Measurements from ENCODE around the gene CCDC88C. TPM values are rescaled to one million over a fixed set of nuclear protein-coding genes. Genes with fewer than 3 reads are reported as not detected.

CCDC88C gene
- total and polyA plus RNA-seq, 11 donors = 2.4 to 15.6 (median 4.8) TPM

DNA sequence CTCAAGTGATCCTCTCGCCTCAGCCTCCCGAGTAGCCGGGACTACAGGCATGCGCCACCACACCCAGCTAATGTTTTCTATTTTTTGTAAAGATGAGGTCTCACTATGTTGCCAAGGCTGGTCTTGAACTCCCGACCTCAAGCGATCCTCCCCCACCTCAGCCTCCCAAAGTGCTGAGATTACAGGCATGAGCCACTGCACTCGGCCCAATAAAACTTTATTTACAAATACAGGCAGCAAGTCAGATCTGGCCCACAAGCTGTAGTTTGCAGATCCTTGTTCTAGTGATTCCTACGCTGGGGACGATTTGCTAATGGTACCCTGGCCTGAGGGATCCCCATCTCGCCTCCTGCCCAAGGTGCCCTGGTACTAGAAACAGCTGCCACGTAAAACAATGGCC, 74.6 kb downstream of the CCDC88C start:
- WGBS, 4 donors = 92 to 98% (median 94%) methylated on average over 11 of the region's 11 CpGs
- Histone ChIP-seq H3K4me3 (no peak overlapping the region), H3K4me1 (peaks cover 0 to 10% (median 0%) of the 10 kb centered on the region in 12 donors), H3K27ac (no peak overlapping the region), H3K9me3 (no peaks in the 10 kb centered on the region), H3K36me3 (peaks cover 0 to 33% (median 0%) of the 10 kb centered on the region in 9 donors), H3K27me3 (no peaks in the 10 kb centered on the region)
- intact Hi-C loops (cut with DNase I) = no loop called here
- no peak for DNase-seq
- TF ChIP-seq CTCF (IDR thresholded peaks at IDR 0.05) = no peak
- TF ChIP-seq POLR2A (IDR thresholded peaks at IDR 0.05) = no peak
- no peak for ATAC-seq

DNA sequence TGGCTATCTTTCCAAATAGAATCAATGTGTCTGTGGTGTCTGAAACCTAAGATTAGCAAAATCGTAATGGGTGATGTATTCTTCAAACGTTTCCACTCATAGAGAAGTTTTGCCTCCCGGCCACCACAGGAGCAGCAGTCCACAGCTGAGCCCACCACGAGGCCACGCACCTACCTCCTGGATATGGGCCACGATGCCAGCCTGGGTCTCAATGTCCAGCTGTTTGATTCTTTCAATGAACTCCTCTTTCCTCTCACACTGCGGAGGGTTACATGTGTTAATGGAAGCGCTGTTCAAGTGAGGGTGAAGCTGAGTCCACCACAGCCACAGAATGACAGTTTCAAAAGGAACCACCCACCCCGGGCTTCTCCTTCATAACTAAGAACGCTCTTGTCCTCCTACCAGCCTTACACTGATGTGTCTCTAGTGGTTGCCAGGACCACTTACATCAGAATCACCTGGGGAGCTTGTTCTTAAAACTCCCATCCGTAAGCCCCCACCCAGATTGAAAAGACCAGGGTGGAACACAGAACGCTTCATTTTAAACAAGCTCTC, 75.3 kb downstream of the CCDC88C start:
- Histone ChIP-seq H3K36me3 (peaks cover 0 to 41% (median 0%) of the 10 kb centered on the region in 9 donors), H3K27me3 (no peaks in the 10 kb centered on the region), H3K27ac (no peak overlapping the region), H3K9me3 (no peaks in the 10 kb centered on the region), H3K4me3 (no peak overlapping the region), H3K4me1 (peaks cover 0 to 10% (median 0%) of the 10 kb centered on the region in 12 donors)
- TF ChIP-seq POLR2A (IDR thresholded peaks at IDR 0.05) = no peak
- TF ChIP-seq CTCF (IDR thresholded peaks at IDR 0.05) = no peak
- 87 to 90% (median 90%) methylated on average over 12 of the region's 12 CpGs for WGBS, 4 donors
- intact Hi-C loops (cut with DNase I) = no loop called here
- no peak for DNase-seq
- no peak for ATAC-seq

DNA sequence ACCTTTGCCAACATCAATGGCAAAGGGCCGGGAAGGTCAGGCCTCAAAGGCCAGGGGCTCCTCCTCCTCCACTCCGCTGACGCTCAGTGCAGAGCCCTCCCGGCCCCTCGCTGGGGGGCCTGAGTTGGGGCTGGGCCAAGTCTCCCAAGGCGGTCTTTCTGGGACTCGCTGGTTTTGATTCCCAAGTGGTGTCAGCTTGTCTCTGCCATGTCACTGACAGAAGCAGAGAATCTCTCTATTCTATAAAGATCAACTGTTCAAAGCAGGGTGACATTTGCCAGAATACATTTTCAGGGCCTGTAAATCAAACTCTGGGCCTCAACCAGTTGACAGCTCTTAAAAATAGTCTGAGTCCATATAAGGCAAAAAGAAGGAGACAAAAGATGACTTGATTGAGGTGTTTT, 75.9 kb downstream of the CCDC88C start:
- H3K27ac ChIP-seq = no peak overlapping the region
- H3K9me3 ChIP-seq = no peaks in the 10 kb centered on the region
- intact Hi-C loops (cut with DNase I) = no loop called here
- TF ChIP-seq CTCF (IDR thresholded peaks at IDR 0.05) = no peak
- TF ChIP-seq POLR2A (IDR thresholded peaks at IDR 0.05) = no peak
- WGBS, 4 donors = 65 to 78% (median 74%) methylated on average over 7 of the region's 7 CpGs
- no peaks in the 10 kb centered on the region for H3K27me3 ChIP-seq
- peaks cover 0 to 10% (median 0%) of the 10 kb centered on the region in 12 donors for H3K4me1 ChIP-seq
- peaks cover 0 to 46% (median 0%) of the 10 kb centered on the region in 9 donors for H3K36me3 ChIP-seq
- H3K4me3 ChIP-seq = no peak overlapping the region
- DNase-seq = no peak
- ATAC-seq = no peak

DNA sequence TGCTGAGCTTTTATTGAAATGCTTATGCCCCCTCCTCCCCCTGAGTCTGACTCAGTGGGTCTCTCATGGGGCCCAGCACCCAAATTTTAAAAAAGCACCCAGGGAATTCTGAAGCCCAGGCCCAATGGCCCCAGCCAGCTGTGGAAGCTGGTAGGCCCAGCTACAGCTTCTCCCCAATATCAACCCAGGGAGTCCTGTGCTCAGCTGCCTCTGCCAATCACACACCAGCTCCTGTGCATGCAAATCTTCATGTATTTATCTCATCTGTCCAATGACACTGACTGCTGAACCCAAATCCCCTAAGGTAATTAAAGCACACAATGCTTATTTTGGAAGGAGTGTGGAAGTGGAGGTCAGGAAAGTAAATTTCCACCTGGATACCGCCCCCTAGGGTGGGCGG, 76.3 kb downstream of the CCDC88C start:
- DNase-seq (no peak), ATAC-seq (no peak)
- Histone ChIP-seq H3K4me1 (peaks cover 0 to 10% (median 0%) of the 10 kb centered on the region in 12 donors), H3K4me3 (no peak overlapping the region), H3K27me3 (no peaks in the 10 kb centered on the region), H3K36me3 (peaks cover 0 to 50% (median 0%) of the 10 kb centered on the region in 9 donors), H3K9me3 (no peaks in the 10 kb centered on the region), H3K27ac (no peak overlapping the region)
- WGBS, 4 donors = 69 to 100% (median 91%) methylated on average over 2 of the region's 2 CpGs
- intact Hi-C loops (cut with DNase I) = no loop called here
- TF ChIP-seq CTCF (IDR thresholded peaks at IDR 0.05) = no peak
- TF ChIP-seq POLR2A (IDR thresholded peaks at IDR 0.05) = no peak
